Measurements from ENCODE around the gene CYTH3.
"Not testable (repeated sequence)": the region's sequence is repeated elsewhere in the genome, so short reads cannot be mapped to it uniquely, and the experiment has no call there.

The CYTH3 gene

DNA sequence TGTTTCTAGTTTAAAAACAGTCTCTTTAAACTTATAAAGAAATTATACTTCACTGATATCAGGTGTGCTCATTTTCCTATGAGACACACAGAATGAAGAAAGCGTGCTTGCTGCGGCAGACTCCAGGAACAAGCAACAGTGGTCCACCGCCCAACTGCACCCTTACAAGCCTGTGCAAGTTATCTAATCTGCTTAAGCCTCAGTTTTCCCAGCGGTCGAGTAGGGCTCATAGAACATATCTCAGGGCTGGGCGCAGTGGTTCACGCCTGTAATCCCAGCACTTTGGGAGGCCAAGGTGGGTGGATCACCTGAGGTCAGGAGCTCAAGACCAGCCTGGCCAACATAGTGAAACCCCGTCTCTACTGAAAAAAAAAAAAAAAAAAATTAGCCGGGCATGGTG is 43.1 kb downstream of the CYTH3 start:
- DNase-seq (ENCODE audit: low read depth): not testable (repeated sequence)

- DNase-seq (ENCODE audit: low read depth): peak; percentile 54
Observed at GRCh38 chr7:6228361-6229229, 43.8 kb downstream of the CYTH3 start.

DNA sequence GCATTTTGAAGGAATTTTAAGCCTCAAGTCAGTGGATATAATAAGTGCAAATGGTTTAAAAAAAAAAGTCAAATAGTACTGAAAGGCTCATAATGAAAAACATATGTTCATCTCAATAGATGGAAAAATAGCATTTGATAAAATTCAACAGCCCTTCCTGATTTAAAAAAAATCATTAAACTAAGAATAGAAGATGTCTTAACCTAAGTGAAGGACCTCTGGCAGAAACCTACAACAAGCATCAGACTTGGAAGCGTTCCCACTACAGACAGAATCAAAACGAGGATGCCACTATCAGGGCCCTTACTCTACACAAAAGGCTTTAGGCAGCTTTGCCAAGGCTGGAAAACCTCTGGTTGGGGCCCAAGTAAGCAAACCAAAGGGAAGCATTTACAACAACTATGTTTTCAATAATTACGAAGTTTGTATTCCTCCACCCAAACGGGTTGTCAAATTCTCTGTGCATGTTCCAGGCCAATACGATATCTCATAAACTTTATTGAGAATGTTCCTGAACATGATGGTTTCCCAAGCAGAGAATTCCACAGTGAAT is 45.1 kb downstream of the CYTH3 start:
- peak; percentile 82 for DNase-seq (ENCODE audit: low read depth)

DNA sequence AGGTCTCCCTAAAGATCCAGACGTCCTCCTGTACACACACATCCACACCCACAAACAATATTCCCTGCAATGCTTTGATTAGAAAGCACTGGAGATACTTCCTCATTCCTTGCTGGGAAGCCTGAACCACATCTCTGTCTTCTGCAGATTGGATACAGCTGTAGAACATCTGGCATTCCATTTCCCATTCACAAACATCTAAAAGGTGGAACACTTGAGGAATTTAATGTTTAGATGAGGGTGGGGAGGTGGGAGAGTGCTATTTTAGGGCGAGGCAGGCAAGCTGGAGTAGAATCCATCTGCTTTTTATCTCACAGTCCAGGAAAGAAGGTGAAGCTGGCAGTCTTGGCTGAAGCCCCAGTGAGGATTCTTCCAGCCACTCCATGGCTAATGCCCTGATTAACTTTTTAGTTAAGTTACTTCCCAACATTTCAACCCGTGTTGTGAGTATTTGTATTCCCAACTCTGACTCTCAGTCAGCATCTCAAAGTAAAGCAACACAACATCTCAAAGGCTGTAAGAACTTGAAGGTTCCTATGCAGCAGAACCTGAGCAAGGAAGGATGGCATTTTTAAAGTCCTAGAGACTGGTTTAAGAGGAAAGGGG is 46.1 kb downstream of the CYTH3 start:
- DNase-seq (ENCODE audit: low read depth): peak; percentile 82

DNA sequence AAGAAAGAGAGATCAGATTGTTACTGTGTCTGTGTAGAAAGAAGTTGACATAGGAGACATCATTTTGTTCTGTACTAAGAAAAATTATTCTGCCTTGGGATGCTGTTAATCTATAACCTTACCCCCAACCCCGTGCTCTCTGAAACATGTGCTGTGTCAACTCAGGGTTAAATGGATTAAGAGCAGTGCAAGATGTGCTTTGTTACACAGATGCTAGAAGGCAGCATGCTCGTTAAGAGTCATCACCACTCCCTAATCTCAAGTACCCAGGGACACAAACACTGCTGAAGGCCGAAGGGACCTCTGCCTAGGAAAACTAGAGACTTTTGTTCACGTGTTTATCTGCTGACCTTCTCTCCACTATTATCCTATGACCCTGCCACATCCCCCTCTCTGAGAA is 49.0 kb downstream of the CYTH3 start:
- DNase-seq (ENCODE audit: low read depth): not testable (repeated sequence)

GRCh38 chr7:6223010-6223409 is 49.4 kb downstream of the CYTH3 start:
- not testable (repeated sequence) for DNase-seq (ENCODE audit: low read depth)

- DNase-seq (ENCODE audit: low read depth): no peak
Observed at GRCh38 chr7:6221340-6222319, 50.8 kb downstream of the CYTH3 start.

DNA sequence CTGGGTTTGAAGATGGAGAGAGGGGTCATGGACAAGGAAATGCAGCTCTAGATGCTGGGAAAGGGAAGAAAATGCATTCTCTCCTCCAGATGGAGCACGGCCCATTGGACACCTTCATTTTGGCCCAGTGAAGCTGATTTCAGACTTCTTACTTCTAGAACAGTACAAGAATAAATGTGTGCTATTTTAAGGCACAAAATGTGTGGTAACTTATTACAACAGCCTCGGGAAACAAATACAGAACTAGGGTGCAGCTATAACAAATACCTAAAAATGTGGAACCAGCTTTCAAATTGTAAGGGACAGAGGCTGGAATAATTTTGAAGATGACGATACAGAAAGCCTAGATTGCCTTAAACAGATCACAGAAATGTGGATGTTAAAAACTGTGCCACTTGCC is 54.1 kb downstream of the CYTH3 start:
- no peak for DNase-seq (ENCODE audit: low read depth)

GRCh38 chr7:6212008-6212407 is 60.4 kb downstream of the CYTH3 start:
- no peak for DNase-seq (ENCODE audit: low read depth)

DNA sequence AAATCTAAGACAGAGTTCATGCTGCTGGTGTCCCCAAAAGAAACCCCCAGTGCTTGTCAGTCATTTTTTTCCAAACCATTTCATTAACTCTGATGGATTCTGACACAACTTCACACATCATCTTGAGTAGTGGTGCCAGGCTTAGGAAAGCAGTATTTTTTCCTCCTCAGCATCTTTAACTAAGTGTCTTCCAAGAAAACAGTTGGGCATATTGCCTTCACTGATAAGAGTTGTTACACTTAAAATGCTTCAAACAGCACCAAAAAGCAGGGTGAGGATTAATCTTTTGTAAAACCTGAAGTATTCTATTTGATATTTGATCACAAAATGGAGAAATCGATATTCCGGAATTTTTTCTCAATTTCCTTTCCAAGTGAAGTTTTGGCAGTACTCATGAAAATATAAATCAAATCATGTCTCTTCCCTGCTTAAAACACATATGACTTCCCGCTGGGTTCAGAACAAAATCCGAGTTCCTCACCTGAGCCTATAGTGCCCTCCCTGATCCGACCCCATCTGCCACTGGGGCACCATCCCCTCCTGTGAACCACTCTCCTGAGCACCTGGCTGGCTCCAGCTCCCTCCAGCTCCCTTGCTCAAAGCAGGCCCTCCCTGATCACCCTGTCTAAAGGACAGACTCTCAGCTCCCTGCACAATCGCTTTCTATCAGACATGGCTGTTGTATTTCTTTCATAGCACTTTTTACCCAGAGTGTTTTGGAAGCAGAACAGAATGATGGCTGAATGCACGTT is 61.6 kb downstream of the CYTH3 start:
- no peak for DNase-seq (ENCODE audit: low read depth)

- no peak for DNase-seq (ENCODE audit: low read depth)
Observed at GRCh38 chr7:6209340-6209739, 63.1 kb downstream of the CYTH3 start.

- no peak for DNase-seq (ENCODE audit: low read depth)
Observed at GRCh38 chr7:6208573-6209328, 63.7 kb downstream of the CYTH3 start.

DNA sequence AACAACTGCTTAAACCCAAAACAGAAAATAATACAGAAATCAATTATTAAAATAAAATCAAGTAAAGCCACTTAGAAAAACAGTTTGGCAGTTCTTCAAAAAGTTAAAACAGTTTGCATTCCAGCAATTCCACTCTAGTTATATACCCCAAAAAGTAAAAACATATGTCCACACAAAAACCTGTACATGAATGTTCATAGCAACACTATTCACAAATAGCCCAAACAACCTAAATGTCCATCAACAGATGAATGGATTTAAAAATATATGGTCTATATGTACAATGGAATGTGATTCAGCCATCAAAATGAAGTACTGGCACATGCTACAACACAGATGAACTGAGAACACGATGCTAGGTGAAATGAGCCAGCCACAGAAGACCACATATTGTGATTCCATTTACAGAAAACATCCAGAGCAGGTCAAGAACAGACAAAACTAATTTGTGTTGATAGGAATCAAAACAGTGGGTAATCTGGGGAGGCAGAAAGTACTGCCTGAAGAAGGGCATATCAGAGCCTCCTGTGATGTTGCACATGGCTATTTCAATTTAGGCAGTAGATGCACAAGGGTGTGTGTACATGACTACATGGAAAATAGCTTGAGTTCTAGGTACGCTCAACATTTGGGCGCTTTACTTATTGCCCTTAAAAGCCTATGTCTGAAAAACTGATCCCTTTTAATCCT is 66.3 kb downstream of the CYTH3 start:
- peak; percentile 65 for DNase-seq (ENCODE audit: low read depth)

GRCh38 chr7:6203381-6203780 is 69.0 kb downstream of the CYTH3 start:
- no peak for DNase-seq (ENCODE audit: low read depth)

DNA sequence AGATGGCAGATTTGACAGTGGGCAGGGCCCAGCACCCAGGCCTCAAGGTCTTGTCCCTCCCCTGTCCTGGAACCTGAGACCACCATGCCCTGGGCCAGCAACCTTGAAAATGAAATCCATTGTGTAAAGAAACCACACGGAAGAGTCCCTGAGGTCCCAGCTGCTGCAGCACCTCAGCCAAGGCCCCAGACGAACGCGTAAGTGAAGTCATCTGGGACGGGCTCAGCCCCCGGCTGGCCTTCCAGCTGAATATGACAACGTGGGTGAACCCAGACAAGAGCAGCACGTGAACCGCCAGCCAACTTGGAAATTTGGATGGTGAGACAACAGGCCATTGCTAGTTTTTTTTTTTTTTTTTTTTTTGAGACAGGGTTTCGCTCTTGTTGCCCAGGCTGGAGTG is 70.3 kb downstream of the CYTH3 start:
- DNase-seq (ENCODE audit: low read depth): no peak

GRCh38 chr7:6200971-6201370 is 71.5 kb downstream of the CYTH3 start:
- no peak for DNase-seq (ENCODE audit: low read depth)

GRCh38 chr7:6198689-6199595 is 73.5 kb downstream of the CYTH3 start:
- DNase-seq (ENCODE audit: low read depth): no peak

DNA sequence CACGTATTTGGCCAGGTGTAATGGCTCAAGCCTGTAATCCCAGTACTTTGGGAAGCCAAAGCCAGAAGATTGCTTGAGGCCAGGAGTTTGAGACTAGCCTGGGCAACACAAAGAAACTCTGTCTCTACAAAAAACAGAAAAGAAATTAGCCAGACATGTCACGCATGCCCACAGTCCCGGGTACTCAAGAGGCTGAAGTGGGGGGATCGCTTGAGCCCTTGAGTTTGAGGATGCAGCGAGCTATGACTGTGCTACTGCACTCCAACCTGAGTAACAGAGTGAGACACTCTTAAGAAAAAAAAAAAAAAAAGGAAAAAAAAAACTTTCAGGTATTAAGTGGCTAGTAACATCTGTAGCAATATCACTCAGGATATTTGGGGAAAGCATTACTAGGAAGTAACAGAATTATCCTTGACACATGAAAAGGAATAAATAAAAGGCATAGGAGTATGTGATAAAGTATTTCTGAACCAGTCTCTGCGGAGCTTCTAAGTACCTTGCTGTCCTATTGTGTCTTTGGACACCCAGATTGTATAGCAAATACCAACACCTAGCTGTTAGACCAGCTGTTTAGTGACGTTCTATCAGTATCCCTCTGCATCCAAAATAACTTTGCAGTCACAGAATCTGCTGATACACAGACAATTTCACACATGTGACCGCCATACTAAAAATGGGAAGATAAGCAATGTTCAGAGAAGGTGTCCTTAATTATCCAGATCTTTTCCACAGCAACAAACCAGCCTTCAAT is 74.4 kb downstream of the CYTH3 start:
- DNase-seq (ENCODE audit: low read depth): no peak

All from EH (cell line).